HS-5 (cell line): ENCODE data around the gene KDM4B.

Experiments
- DNase-seq: peaks from one replicate; pipeline ENCODE4 v3.0.0-alpha.2; 2012; ENCODE audit warnings: low read depth

The KDM4B gene

DNA sequence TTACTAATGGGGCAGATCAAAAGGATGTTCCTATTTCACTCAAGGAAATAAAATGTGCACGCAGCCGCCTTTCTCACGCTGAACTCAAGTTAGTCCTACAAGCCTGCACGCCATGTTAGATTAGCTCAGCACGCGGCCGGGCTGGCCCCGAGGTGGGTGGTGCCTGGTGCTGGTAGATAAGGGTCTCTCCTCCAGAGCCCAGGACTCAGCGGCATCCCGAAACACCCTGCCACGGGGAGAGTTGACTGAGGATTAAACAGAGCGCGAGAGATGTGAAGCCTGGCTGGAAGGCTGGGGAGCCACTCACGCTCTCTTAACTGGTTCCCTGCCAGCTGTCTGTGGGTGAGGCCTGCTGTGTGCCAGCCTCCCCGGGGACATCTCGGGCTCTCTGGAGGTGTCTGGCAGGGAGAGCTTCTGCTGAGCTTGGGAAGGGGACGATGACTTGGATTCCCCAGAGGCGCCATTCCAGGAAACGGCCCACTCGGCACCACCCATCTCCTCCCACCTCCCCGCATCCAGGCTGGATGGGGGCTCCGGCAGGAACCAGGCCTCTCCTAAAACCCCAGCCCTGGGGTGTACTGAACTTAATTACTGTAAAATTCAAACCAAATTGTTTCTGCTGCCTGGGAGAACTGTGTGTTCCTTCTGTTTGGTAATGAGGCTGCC is 122.2 kb downstream of the KDM4B start:
- DNase-seq, result no peak

DNA sequence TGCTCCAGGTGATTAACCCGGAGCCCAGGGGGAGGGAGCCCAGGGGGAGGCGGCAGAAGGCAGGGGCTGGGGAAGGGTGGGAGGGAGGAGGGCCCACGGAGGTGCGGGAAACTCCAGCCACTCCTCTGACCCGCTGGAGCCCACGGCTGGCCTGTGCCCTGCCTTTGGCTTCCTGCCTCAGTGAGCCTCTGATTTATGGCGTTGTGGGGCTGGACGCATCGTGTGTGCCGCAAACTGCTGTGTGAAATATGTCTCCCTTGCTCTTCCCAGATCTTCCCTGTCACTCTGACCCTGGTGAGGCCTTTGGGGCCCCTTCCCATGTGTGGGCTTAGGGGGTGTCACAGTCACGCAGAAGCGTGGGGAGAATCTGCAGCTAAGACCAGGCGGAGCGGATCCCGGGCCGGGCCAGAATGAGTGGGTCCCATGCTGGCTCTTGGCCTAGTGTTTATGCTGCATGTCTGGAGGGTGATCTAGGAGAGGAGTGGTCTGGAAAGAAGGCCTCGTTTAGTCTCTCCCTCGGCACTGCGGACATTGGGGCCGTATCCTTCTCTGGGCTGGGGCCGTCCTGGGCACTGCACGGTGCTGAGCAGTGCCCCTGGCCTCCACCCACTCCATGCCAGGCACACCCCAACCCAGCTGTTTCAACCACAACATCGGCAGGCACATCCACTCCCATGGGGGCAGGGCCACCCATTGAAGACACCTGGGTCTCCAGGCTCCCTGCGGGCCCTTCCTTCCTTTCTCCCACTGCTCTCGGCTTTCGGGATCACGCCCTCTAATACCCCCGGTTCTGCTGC is 123.0 kb downstream of the KDM4B start:
- no peak for DNase-seq

DNA sequence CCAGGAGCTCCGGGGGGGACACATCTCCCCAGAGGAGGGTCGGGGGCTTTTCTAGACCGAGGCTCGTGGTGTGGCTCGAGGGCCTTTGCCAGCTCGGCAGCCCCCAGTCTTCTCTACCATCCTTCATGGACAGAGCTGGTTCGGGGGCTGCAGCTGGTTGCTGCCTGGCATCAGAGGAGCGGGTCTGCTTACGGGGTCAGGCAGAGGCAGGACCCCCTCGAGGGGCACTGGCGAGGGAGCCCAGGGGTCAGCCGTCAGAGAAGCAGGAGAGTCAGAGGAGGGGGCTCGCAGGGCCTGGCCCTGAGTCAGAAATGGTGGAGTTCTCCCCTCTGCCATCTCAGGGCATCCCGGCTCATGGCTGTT is 123.5 kb downstream of the KDM4B start:
- no peak for DNase-seq

DNA sequence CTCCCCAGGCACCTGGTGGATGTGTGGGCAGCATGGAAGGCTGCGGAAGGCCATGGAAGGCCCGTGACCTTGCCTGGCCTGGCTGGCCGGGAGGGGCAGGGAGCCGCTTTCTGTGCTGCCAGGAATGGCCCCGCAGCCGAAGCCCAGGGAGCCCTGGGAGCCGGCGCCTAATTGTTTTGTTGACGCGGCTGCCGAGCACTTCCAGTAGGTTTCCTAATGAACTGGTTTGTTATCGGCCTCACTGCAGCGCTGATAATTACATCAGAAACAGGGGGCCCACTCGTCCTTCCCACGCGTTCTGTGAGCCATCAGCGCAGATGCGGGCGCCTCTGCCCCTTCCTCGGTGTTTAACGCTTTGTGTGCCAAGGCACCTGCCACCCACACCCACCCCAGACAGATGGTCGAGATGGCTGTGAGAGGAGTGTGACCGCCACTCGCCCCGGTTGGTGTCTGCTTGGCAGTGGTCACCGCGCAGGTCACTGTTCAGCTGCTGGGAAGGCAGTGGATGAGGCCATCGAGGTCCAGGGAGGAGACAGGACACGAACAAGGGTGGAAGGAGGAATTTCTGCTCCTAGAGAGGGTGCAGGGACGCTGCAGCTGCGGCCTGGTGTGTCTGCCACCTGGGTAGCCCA is 124.5 kb downstream of the KDM4B start:
- no peak for DNase-seq

DNA sequence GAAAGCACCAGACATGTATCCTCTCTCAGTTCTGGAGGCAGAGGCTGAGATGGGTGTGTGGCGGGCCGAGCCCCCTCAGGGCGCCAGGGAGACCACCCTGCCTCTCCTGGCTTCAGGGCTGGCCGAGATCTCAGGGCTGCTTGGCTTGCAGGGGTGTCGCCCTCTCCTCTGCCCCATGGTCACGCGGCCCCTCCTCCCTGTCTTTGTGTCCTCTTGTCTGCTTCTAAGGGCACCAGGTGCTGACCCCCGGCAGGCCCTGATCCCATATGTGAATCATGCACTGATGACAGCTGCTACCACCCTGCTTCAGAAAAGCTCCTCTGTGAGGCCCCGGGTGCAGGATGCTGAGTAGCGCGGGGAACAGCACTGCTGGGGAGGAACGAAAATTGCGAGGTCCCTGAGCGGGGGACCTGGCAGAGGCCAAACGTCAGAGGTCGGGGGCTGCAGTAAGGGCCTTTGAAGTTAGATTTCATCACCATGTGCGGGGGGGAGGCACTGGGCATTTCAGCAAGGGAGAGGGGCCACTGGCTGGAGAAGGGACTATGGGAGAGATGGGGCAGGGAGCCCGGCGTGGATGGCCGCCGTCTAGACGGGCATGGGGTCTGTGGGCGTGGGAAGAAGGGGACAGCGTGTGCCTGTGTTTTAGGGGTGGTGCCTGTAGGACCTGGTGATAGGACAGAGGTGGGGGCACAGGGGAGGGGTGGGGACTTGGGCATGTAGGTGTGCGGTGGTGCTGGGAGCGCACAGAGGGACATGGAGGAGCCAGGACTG is 125.2 kb downstream of the KDM4B start:
- no peak for DNase-seq

DNA sequence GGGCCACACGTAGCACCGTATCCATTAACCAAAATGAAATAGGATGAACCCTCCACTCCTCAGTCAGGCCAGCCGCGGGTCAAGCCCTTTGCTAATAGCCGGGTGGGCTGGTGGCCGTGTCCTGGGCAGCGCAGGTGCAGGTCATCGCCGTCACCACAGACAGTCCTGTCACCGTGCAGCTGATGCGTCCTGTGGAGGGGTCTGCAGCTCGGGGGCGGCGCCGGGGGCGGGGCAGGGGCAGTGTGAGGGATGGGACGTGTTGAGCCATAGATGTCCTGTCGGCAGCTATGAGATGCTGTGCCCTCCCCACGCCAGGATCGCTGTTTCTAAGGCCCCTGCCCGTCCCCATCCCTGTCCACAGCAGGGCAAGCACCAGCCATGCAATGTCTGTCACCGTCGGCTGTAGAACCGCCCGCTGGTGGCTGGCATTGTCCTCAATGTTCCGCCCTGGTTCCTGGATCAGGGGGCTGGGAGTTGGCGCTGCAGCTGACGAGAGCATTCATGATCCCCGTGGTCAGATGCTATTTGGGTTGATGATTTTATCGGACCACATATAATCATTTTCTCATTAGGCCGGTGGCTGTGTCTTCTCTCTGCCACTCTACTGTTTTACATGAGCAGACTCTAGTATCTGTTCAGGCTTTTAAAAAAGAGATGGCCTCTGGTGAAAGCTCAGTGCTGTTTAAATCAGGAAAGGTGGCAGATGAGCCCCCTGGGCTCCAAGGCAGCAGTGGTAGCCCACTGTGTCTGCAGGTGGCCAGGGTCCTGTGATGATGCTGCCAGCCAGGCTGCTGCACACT is 126.1 kb downstream of the KDM4B start:
- DNase-seq, result no peak

DNA sequence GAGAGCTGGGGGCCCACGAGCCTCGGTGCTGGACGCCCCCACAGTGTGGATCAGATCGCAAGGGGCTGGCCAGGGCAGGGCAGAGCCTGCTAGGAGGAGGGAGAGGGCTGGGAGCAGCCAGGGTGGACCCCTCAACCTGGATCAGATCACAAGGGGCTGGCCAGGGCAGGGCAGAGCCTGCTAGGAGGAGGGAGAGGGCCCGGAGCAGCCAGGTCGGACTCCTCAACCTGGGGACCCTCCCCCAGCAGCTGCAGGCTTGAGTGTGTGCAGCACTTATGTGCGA is 126.6 kb downstream of the KDM4B start:
- DNase-seq, result no peak

DNA sequence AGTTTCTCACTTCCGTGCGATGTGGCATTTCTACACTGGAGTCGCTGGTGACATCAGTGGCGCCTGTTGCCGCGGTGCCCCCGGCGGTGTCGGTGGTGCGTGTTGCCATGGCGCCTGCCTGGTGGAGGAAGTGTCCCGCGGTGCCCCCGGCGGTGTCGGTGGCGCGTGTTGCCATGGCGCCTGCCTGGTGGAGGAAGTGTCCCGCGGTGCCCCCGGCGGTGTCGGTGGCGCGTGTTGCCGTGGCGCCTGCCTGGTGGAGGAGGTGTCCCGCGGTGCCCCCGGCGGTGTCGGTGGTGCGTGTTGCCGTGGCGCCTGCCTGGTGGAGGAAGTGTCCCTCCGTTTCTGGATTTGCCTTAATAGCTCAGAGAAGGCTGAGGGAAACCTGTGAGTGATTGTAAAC is 127.6 kb downstream of the KDM4B start:
- DNase-seq, result no peak

DNA sequence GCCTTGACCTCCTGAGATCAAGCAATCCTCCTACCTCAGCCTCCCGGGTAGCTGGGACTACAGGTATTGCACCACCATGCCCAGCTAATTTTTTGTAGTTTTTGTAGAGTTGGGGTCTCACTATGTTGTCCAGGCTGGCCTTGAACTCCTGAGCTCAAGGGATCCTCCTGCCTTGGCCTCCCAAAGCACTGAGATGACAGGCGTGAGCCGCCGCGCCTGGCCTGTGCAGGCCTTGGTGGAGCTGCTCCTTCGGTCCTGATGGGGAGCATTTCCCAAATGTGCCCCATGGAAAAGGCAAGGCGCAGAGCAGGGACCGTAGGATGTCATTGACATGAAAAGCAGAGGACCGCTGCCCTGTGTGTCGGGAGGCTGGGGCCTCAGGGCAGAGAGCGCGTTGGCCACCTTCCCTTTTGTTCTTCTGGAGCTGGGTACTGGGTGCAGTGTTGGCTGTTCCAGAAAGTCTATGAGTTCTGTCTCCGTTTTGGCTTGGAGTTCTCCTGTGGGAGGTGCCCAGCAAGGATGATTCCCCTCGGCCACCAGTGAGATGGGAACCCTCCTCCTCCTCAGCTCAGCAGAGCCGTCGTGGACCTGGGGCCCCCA is 128.5 kb downstream of the KDM4B start:
- no peak for DNase-seq

DNA sequence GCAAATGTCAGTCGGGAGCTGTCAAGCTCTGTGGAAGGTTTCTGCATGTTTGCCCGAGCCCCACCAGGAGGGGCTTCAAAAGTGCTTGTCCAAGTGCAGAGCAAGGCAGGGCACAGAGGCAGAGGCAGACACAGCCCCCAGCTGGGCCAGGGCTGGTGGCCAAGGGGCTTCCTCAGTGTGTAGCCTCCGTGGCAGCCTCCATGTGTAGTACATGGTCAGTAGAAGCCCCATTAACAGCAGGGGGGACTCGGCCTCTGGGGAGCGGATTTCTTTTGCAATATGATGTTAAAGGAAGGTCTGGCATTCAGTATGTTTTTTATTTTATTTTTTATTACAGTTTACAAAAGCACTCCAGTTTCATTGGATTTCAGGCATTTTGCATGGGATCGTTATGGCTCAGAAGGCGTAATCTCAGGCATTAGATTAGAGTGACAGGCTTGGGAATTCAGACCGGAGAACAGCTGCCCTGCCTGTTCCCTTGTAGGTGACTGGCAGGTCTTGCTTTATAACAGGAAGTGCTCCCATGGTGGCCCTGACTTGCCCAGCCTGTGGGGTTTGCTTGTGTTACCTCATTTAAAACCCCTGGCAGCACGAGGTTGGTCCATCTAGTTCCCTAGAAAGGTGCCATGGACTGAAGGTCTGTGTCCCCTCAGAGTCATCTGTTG is 129.2 kb downstream of the KDM4B start:
- DNase-seq, result no peak

DNA sequence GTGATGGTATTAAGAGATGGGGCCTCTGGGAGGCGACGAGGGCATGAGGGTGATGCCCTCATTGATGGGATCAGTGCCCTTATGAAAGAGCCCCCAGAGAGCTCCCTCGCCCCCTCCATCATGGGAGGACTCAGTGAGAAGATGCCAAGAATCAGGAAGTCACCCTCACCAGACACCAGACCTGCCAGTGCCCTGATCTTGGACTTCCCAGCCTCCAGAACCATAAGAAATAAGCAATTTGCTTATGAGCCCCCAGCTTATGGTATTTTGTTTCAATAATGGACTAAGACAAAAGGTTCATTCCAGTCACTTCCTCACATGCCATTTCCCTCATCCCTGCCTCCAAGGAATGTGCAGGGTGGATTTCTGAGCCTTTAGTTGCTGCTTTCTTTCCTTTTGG is 129.7 kb downstream of the KDM4B start:
- DNase-seq, result no peak

DNA sequence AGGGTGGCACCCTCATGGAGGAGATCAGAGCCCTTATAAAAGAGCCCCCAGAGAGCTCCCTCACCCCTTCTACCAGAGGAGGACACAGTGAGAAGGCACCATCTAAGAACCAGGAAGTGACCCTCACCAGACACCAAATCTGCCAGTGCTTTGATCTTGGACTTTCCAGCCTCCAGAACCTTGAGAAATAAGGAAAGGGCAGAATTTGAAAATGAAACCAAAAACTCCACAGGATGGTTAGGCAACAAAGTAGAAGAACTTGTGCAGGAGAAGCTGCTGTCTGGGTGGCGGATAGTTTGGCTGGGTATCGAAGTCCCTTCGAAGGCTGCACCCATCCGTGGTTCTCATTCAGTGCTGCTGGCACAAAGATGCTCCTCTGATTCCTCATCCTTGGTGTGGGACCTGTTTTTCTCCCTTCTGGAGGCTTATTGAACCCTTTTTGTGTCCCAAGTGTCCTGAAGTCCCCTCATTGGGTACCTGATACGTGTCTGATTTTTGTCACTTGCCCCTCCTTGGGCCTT is 130.8 kb downstream of the KDM4B start:
- DNase-seq, result no peak

DNA sequence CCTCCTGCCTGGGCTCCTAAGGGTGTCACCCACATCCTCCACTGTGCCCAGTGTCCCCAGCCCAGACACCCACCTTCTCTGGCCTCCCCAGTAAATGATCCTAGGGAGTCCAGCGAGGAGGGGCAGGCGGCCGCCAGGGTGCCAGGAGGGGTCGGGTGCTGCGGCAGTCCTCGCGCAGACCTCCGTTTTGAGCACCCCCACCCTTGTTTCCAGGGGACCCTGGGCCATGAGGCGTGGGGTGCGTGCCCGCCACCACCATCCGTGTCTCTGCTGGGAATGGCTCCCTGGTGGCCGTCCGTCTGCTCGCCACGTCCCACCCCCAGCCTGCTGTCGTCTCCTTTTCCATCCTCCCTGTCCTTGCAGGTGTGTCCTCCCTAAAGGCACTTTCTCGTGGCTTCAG is 133.0 kb downstream of the KDM4B start:
- DNase-seq, result no peak

DNA sequence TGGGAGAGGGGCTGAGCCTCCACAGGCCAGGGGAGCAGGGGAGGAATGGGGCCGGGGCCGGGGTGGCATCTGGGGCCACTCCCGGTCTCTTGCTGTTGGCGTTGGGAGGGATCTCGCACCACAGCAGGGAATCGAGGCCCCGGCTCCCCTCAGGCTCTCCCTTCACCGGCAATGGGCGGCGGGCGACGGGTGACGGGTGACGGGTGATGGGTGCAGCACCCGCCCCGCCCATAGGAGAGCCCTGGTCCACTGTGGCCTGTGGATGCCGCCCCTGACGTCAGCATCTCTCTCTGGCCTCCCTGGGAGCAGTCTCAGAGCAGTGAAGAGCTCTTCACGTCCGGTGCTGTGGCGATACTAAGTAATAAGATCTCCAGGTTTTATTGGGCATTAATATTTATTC is 133.6 kb downstream of the KDM4B start:
- no peak for DNase-seq

DNA sequence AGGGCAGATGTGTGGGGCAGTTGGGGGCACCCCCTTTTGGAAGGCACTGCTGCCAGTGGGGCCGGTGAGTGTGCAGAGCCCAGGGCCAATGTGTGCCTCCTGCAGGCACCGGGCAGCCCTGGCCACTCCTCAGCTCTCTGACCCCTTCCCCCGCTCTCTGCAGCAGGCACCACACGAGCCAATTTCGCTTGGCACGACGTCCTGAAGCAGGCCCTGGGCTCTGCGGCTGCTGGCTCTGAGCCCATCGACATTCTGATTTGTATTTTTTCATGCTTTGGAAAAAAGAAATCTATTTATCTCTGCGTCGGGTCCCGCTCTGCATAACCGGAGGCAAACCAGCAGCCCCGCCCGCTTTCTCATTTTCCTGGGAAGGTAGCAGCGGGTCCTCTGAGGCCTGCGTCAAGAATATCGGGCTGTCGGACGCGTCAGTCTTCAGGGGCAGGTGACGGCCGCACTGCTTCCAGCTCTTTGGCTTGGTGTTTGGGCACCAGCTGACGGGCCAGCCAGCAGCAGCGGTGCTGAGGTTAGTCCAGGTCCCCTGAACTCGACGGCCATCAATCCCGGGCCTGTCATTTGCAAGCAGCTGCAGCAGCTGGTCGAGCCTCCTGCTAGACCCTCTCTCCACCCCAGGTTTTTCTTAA is 134.3 kb downstream of the KDM4B start:
- no peak for DNase-seq

DNA sequence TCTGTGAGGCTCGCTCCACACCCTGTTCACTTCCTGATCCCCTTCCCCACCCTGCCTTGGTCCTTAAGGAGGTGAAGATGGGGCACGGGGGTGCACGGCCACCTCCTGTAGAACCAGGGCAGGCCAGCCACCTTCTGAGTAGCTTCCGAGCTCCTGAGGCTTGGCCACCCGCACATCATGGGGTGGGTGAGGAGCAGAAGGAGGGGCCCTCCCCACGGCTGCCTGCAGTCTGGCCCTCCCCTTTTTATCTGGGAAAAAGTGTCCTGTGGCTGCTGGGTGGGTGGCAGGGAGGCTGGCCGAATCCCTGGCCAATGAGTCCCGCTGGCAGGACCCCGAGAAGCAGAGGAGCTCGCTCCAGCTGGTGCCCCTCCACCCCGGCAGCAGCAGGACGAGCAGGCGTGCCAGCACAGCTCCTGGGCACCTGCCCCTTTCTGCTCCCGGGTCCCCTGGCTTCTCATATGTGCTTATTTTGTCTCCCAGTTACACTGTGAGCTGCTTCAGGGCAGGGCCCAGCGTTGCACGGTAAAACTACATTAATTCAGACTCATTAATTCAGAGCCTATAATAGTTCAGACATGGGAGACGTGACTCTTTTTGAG is 135.0 kb downstream of the KDM4B start:
- no peak for DNase-seq

DNA sequence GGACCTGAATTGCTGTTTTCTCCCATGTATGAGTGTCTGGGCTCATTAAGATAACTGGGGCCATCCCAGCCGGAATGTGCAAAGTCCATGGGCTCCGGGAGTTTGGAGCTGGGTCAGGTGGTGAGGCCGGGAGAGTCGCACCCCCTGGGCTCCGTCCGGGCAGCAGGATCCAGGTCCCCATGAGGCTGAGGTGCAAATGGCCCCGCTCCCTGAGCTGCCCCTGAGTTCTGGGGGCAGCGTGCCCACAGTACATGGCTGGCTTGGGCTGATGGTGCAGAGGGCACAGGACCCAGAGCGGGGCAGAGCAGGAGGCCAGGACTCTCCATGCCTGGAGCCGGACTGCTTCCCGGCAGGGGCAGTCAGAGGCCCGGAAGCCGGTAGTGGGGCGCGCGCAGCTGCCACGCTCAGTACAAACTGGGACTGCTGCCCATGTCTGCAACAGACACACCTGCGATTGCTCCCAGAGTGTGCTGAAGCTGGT is 136.0 kb downstream of the KDM4B start:
- no peak for DNase-seq

DNA sequence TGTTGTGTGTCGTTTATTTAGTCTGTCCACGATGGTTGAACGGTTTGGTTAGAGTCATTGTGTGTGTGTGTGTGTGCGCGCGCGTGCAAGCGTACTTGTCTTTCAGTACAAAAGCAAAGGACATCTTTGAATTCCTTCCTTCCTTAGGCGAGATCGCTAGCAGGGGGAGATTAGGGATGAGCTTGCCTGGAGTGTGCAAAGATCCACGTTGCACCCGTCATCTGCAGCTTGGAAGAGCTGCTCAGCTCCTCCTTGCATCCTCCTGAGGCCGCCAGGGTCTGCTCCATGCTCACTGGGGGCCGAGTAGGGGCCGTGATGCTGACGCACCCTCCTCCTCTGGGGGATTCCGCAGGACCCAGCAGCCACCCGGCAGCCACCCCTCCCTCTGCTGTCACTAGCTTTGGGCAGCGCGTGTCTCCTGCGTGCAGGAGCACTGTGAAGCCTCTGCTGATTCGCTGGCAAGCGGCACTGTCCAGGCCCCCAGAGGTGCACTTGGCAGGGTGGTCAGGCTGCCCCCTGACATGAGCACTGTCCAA is 137.3 kb downstream of the KDM4B start:
- no peak for DNase-seq

DNA sequence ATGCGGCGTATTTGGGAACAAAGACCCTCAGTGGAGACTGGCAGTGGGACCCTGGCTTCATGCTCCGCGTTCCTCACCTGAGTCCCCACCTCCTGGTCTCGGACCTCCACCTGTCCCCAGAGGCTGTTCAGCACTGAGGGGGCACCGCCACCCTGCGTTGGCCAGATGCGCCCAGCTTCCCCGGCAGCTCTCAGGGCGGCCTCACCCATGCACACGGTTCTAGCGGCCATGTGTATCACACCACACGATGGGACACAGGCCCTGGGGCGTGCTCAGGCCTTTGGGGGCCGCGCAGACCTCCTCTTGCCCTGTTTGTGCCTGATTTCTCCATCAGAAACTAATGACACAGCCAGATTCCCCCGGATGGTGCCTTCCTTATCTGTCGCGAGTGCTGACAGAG is 138.1 kb downstream of the KDM4B start:
- no peak for DNase-seq
